NCI-H2227 (cell line): ENCODE results near the gene TAGLN.
"Not testable (repeated sequence)": the region's sequence is repeated elsewhere in the genome, so short reads cannot be mapped to it uniquely, and the experiment has no call there.

Experiments
- DNase-seq: peaks from one replicate; lab custom pipeline; 2025; ENCODE audit not compliant: unreplicated experiment; lab: John Stamatoyannopoulos, UW

TAGLN gene

DNA sequence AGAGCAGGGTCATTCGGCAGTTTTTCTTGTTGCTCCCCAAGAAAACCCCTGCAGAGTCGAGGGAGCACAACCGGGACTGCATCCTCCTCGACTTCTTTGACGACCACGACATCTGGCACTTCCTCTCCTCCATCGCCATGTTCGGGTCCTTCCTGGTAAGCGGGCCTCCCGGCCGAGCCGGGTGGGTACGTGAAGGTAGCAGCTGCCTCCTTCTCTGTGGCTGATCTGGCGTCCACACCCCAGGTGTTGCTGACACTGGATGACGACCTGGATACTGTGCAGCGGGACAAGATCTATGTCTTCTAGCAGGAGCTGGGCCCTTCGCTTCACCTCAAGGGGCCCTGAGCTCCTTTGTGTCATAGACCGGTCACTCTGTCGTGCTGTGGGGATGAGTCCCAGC lies 3.4 kb upstream of the TAGLN start:
- DNase-seq: no peak

DNA sequence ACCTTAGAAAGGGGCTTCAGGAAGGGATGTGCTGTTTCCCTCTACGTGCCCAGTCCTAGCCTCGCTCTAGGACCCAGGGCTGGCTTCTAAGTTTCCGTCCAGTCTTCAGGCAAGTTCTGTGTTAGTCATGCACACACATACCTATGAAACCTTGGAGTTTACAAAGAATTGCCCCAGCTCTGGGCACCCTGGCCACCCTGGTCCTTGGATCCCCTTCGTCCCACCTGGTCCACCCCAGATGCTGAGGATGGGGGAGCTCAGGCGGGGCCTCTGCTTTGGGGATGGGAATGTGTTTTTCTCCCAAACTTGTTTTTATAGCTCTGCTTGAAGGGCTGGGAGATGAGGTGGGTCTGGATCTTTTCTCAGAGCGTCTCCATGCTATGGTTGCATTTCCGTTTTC lies 2.2 kb upstream of the TAGLN start:
- no peak for DNase-seq

DNA sequence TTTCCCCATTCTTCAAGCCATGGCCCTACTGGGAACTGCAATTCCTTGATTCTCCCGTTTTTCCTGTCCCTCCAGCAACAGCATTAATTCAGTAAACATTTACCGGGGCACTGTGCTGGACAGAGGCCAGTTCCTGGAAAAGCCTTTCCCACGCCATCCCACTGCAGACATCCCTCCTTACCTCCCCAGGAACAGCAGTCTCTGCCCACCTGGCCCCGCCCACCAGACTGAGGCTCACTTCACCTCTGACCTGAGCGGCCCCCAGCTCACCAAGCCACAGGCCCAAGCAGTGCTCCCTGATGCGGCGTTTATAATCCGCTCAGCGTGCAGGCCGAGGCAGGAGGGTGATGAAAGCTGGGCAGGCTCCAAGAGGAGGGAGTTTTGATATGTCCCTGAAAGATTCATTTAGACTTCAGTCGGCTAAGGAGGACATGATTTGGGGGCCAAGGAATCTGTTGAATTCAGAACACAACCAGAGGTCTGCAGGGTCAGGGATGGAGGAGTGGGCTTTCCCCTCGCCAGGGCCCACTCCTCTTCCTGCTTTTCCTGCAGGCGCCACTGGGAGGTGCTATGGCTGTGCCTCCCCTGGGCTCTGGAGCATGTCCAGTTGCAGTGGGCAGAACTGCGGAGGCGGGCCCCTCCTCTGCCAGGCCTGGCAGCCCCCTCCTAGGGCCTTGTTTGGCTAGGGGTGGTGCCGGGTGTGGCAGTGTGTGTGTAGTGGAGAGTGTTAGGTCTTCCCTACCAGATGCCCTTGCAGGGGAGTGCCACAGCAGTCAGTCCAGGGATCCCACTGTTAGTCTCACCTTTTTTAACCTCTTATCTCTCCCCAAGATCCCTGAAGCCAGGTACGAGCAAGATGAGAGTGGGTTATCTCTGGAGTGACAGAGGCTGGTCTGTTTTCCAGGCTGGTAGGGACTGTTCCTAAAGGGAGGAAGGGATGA lies 1.4 kb upstream of the TAGLN start:
- DNase-seq: peak; percentile 8

DNA sequence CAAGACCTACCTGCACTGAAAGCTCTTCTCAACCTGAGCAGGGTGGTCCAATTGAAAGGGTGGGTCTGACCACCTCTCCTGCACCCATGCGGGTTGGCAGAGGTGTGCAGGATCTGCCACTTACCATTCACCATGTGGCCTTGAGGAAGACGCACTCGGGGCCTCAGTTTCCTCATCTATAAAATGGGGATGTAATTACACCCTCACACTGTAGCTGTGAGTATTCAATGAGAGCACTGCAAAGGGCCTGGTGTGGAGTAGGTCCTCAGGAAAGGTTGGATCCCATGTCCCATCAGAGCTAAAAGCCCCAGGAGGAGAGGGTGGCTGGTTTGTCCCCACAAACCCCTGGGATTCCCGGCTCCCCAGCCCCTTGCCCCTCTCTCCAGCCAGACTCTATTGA lies 557 bp upstream of the TAGLN start:
- DNase-seq: no peak

DNA sequence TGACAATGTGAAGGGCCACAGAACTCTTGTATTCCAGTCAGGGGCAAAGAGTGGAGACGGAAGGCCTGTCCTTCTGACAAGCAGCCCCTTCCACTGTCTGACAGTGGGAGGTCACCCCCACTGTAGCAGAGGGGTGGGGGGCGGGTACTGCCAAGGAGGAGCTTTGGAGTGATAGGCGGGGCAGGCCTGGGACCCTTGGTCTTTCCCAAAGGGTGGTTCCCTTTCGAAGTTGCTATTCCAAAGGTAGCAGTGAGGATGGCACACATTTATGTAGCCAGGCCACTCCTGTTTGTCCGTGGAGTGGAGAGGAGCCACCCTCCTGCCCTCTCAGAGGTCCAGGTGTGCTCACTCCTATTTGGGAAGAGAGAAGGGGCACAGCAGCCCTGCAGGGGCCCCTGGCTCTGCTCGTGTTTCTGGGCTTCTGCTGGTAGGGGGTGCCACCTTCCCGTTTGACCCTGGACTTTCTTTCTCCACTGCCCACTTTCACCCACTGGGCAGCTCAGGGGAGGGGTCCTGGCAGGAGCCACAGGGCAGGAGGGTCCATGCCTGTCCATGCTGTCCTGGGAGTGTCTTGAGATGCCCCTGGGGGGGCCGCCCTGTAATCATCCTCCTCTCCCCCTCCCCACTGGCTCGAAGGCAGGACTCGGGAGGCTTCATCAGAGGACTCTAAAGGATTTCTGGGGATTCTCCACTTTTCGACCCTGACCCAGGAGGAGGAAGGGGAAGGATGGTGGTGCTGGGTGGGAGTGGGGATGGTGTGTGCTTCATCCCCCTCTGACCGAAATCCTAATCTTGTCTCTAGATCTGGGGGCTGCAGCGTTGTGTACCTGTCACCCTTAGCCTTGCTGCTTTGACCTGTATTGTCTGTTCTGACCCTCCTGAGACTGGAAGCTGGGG lies 994 bp downstream of the TAGLN start:
- no peak for DNase-seq

DNA sequence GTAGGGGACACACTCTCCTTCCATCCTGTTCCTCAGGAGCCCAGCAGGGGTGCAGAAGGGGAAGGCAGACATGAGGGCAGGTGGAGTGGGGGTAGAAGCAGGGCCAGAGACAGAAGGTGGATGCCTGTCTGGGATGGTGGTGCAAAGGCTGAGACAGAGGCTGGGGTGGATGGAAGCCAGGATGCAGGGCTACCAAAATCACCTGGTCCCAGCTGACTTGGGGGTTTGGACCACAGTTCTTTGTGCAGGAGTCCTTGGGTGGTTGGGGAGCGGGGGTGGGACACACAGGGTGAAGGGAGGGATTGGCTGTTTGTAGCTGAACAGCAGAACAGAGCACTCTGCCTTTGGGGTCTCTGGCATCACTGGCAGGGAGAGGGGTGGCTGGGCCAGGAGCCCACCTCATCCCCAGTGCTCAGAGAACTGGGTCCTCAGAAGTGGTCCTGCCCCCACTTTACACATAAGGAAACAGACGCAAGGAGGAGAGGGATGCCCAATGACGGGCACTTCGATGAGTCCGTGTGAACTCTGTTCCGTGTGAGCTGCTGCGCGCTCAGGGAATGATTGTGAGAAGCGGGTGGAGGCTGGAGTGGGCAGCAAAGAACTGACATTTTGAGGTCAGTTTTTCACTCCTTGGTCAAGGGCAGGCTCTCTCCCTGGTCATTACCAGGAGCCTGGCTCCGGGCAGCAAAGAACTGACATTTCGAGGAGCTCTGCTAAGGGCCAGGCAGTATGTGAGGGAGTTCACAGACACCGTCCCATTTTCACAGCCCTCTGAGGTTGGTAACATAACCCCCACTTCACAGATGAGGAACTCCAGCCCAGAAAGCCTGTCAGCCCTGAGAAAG lies 1.9 kb downstream of the TAGLN start:
- DNase-seq: no peak

DNA sequence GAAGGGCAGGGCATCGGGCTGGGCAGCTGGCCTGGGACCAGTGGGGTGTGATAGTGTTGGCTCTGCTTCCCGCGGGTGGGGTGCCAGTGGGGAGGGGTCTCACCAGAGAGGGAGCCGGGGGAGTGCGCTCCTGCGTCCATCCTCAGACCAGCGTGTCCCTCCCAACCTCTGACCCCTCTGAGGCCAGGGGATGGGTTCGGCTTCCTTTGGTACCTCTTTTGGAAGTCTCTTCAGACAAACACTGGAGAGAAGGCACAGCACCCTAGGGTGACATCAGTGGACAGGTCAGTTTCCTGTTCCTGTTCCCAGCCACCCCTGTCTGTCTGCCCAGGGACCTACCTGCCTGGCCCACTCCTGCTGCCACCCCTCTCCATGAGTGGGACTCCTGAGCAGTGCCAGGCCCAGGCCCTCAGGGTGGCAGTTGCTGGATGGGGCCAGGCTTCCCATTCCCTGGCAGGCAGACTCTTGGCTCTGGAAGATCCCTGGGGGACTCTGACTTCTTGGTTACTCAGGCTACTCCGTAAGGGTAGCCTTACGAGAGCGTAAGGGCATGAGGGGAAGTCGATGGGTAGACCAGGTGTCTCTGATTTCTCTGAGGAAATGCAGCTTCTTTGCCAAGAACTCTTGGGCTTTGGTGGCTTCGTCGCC lies 2.6 kb downstream of the TAGLN start:
- no peak for DNase-seq

DNA sequence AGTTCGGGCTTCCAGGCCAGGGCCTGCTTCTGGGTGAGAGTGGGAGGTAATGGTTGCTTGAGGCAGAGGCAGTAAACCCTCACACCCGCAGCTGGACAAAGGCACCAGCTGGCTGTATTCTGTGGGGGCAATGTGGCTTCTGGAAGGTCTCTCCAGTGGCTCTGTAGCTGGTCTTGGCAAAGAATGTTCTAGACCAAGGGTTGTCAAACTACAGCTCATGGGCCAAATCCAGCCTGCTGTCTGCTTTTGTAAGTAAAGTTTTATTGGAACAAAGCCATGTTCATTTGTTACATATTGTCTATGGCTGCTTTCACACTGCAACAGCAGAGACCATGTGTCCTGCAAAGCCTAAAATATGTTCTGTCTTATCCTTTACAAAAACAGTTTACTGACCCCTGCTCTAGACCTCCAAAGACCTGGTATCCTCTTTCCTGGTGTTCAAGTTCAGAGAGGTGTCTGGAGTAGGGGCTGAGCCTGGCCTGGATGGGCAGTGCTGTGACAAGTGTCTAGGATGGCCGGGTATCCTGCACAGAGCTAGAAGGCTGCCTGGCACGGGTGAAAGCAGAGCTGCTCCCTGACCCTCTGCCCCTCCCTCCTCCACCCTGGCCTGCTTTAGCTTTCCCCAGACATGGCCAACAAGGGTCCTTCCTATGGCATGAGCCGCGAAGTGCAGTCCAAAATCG lies 3.4 kb downstream of the TAGLN start:
- DNase-seq: no peak

DNA sequence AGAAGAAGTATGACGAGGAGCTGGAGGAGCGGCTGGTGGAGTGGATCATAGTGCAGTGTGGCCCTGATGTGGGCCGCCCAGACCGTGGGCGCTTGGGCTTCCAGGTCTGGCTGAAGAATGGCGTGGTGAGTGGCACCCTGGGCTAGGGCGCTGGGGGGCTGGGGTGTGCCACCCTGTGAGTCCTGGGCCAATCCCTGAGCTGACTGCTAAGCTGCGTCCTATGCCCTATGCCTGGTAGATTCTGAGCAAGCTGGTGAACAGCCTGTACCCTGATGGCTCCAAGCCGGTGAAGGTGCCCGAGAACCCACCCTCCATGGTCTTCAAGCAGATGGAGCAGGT lies 3.9 kb downstream of the TAGLN start:
- DNase-seq: no peak

DNA sequence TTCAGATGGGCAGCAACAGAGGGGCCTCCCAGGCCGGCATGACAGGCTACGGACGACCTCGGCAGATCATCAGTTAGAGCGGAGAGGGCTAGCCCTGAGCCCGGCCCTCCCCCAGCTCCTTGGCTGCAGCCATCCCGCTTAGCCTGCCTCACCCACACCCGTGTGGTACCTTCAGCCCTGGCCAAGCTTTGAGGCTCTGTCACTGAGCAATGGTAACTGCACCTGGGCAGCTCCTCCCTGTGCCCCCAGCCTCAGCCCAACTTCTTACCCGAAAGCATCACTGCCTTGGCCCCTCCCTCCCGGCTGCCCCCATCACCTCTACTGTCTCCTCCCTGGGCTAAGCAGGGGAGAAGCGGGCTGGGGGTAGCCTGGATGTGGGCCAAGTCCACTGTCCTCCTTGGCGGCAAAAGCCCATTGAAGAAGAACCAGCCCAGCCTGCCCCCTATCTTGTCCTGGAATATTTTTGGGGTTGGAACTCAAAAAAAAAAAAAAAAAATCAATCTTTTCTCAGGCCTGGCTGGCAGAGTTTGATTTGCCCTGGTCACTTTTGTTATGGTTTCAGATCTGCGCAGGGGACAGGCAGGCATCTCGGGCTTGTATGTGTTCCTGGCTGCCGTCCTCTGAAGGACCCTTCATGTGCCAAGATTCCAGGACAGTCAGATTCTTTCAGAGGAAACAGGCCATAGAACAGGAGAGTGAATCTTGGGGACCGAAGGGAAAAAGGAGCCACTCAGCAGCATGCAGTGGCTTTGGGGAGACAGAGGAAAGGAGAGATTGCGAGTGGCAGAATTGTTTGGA lies 5.3 kb downstream of the TAGLN start:
- DNase-seq: no peak

DNA sequence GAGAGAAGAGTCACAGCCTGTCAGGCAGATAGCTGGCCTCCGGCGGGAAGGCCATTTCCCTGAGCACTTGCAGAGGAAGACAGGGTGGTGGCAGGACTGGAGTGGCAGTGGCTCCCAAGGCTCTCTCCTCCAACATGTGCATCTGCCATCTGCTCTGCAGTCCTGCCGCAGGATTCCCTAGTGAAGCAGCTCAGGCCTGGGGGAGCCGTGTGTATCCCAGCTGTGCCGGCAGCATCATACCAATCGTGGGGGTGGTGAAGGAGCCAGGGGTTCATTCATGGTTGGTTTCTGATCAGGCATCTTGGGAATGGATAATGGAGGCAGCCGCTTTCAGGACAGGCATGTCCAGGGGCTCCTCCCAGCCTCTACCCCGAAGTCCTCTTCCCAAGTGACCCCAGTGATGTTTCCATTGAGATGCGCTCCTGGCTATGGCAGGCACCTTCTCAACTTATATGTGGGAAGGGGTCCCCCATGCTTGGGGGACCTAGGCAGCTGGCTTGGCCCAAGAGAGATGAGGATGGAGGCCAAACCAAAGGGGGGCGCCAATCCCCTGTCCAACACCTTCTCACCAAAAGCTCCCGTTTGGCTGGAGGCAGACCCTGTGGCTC lies 6.1 kb downstream of the TAGLN start:
- no peak for DNase-seq

DNA sequence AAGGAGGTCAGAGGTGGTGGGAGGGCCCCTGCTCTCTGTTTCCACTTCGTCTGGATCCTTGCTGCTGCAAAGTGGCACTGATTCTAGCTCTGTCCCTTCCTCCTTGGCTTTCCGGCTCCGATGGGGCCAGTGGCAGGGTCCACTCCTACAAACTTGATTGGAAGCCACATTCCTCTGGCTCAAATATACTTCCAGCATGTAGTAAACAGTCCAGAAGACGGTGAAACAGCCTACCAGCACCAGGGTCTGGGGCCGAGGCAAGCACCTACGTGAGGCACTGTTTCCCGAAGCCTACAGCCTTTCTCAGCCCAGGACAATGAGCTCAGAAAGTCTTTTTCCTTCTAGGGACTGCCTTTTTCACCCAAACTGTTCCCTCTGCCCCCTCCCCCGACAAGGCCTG lies 6.9 kb downstream of the TAGLN start:
- not testable (repeated sequence) for DNase-seq

DNA sequence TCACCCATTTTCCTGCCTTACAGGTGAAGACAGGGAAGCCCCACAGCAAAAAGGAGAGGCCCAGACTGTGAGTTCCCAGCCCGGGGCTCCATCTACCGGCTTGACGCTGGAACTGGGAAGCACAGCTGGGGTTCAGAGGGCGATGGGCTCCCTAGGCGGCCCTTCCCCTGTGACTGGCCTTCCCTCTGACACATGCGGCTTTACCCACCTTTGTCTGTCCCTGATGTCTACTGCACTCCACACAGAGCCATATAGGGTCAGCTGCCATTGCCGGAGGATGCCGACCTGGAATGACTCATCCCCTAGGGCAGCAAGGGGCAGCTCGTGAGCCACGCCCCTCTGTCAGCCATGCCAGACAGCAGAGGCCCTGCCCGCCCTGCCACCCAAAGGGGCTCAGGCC lies 7.7 kb downstream of the TAGLN start:
- not testable (repeated sequence) for DNase-seq

DNA sequence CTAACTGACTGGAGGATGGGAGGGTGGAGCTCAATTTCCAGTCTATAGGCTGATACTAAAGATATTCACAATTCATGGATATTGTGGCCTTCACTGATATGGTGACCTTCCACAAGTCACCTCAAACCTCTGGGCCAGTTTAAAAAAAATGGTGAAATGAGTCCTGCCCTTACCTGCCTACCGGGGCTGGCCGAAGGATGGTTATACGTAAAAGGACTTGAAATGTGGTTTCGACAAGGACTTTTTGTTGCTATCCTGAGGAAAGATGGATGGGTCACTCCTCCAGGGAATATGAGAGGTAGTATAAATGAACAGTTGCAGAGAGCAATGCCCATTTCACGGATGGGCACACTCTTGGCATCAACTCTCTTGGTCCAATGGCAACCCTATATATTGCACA lies 8.3 kb downstream of the TAGLN start:
- not testable (repeated sequence) for DNase-seq

DNA sequence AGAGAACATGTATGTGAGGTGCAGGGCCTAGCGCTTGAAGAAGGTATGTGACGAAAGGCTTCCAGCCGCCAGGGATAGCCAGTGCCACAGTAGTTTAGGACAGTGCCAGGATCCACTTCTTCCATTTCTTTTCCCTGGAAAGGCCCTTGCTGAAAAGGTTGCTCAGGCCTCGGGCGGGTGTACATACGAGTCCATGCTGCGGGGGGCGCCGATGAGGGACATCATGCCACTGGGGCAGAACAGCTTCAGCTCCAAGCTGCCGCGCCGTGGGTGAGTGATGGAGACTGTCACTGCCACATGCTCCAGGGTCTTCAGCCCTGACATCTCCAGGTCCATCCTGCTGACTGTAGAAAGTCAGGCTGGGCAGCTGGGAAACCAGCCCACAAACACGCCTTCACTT lies 9.5 kb downstream of the TAGLN start:
- DNase-seq: not testable (repeated sequence)

DNA sequence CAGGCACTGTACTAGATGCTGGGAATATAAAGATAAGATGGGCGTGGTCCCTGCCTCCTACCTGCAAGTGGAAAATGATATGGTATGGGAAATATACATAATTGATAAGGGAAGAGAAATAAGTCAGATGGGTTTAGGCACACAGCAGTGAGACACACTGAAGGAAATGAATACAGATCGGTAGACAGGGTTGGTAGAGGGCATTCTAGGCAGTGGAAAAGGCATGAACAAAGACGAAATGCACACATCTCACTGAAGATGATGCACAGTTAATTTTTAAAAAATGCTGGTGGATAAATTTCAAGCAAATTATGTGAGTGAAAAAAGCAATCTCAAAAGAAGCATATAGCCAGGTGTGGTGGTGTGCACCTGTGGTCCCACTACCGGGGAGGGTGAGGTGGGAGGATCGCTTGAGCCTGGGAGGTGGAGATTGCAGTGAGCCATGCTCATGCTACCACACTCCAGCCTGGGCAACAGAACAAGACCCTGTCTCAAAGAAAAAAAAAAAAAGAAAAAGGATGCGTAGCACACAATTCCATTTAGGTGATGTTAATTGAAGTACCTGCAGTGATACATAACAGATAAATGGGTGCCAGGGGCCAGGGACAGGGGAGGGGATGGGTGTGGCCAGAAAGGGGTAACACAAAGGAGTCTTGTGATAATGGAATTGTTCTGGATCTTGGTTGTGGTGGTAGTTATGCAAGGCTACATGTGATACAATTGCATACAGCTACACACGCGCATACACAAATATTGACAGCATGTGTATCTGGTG lies 10.4 kb downstream of the TAGLN start:
- not testable (repeated sequence) for DNase-seq

DNA sequence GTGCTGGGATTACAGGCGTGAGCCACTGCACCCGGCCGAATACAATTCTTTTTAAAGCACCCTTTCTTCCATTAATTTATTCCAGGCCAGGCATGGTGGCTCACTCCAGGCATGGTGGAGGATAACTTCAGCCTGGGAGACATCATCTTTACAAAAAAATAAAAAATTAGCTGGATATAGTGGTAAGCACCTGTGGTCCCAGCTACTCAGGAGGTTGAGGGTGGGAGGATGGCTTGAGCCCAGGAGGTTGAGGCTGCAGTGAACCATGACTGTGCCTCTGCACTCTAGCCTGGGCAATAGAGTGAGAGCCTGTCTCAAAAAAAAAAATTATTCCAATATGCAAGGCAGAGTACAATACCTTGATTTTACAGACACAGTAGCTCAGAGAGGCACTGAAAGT lies 11.4 kb downstream of the TAGLN start:
- DNase-seq: no peak

DNA sequence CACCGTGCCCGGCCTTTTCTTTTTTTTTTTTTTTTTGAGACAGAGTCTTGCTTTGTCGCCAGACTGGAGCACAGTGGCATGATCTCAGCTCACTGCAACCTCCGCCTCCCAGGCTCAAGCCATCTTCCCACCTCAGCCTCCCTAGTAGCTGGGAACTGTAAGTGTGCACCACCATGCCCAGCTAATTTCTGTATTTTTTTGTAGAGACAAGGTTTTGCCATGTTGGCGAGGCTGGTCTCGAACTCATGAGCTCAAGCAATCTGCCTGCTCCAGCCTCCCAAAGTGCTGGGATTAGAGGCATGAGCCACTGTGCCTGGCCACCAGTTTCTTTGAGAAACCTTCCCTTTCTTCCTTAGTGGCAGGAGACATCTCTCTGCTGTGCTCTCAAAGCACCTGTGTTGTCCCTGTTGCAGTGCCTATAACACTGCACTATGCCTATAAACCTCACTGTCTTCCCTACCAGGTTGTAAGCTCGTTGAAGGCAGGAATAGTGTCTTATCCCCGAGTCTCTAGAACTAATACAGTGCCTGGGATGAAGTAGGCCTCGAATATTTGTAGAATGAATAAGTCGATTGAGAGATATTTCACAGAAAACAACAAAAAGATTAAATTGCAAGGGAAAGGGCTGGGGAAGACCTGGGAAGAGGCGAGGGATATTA lies 13.7 kb downstream of the TAGLN start:
- no peak for DNase-seq
